CD4-positive, alpha-beta T cell (primary cell): ENCODE data around the gene SLC11A2. TPM values are rescaled to one million over a fixed set of nuclear protein-coding genes. Genes with fewer than 3 reads are reported as not detected.

Source experiments
- ATAC-seq: fragments of 200-7000 bp; cut with Tn5 transposase; one replicate; pipeline ENCODE4 v1.10.0; 2022; ENCODE audit warnings: mild to moderate bottlenecking; ENCODE audit not compliant: poor library complexity
- CTCF ChIA-PET: fragments of 350-600 bp; sonication (Branson Sonifier 250); formaldehyde crosslinking; loops from one replicate; lab custom pipeline; 2021; ENCODE audit warnings: antibody characterized with exemption, inconsistent platforms; lab: Charles Lee
- POLR2A ChIA-PET: fragments of 350-600 bp; sonication (Branson Sonifier 250); formaldehyde crosslinking; loops from one replicate; lab custom pipeline; 2021; ENCODE audit warnings: antibody characterized with exemption, inconsistent platforms; lab: Charles Lee
- DNase-seq, 14 experiments: peaks; one replicate each; pipeline ENCODE4 v3.0.0-alpha.2; 2013 to 2020; ENCODE audit warnings: mixed read lengths in 2 of 14
- H3K27ac ChIP-seq, 2 donors: one replicate each; pipeline versions ENCODE4 v1.5.1 to v1.7.0; 2013; ENCODE audit warnings: low read length in 2 of 2, low read depth in 1 of 2, mild to moderate bottlenecking in 1 of 2
- H3K27me3 ChIP-seq, 2 experiments: 1 replicate in 1 of 2; 2 replicates in 1 of 2; pipeline versions ENCODE4 v1.6.1 to v1.7.0; 2013; ENCODE audit warnings: low read length in 2 of 2, control low read depth in 1 of 2, mild to moderate bottlenecking in 1 of 2, moderate library complexity in 1 of 2; ENCODE audit not compliant: insufficient read depth in 2 of 2, control insufficient read depth in 1 of 2
- H3K36me3 ChIP-seq: one replicate; pipeline ENCODE4 v1.6.1; 2013; ENCODE audit warnings: low read length, control low read depth; ENCODE audit not compliant: insufficient read depth
- H3K4me1 ChIP-seq: one replicate; pipeline ENCODE4 v1.6.1; 2013; ENCODE audit warnings: low read length, control low read depth; ENCODE audit not compliant: insufficient read depth
- H3K4me3 ChIP-seq: one replicate; pipeline ENCODE4 v1.5.1; 2013; ENCODE audit warnings: mild to moderate bottlenecking, low read length, moderate library complexity
- H3K9me3 ChIP-seq, 2 experiments: 1 replicate in 1 of 2; 2 replicates in 1 of 2; pipeline versions ENCODE4 v1.6.1 to v1.7.0; 2013; ENCODE audit warnings: low read length in 2 of 2, mild to moderate bottlenecking in 2 of 2, control low read depth in 1 of 2, moderate library complexity in 1 of 2; ENCODE audit not compliant: control insufficient read depth in 1 of 2, insufficient read depth in 1 of 2
- H3K27ac Mint-ChIP-seq: one replicate; pipeline ENCODE4 v1.8.0; 2020; ENCODE audit warnings: mixed read lengths
- H3K27me3 Mint-ChIP-seq: one replicate; pipeline ENCODE4 v1.8.0; 2021; ENCODE audit warnings: mixed read lengths
- H3K36me3 Mint-ChIP-seq: one replicate; pipeline ENCODE4 v1.8.0; 2021; ENCODE audit warnings: low read depth, mixed read lengths
- H3K4me1 Mint-ChIP-seq: one replicate; pipeline ENCODE4 v1.8.0; 2021; ENCODE audit warnings: low read depth, mixed read lengths
- H3K4me3 Mint-ChIP-seq: one replicate; pipeline ENCODE4 v1.8.0; 2020; ENCODE audit warnings: mild to moderate bottlenecking, mixed read lengths
- H3K9me3 Mint-ChIP-seq: one replicate; pipeline ENCODE4 v1.8.0; 2020; ENCODE audit warnings: mixed read lengths
- CTCF ChIP-seq: fragments of 200-600 bp; IDR thresholded peaks from one replicate; pipeline ENCODE4 v1.8.0; 2022; ENCODE audit warnings: antibody characterized with exemption, mild to moderate bottlenecking
- intact Hi-C, 2 experiments: fragments of 100-400 bp; cut with DNase I in 1 of 2; cut with micrococcal nuclease in 1 of 2; formaldehyde crosslinking; loops; one replicate each; pipeline versions ENCODE4 v1.15.1 to v1.9.0; 2023 to 2025; cut with DNase I, micrococcal nuclease
- total RNA-seq, 174 experiments: library from RNA in 2 of 174; stranded (reverse) in 2 of 174; gene quantifications; one replicate each; pipeline ENCODE4 v1.2.3 and lab custom pipeline; 2021 to 2026

Gene SLC11A2
- total RNA-seq, 2 experiments from 2014 or later, result 43.6 to 47.7 TPM

GRCh38 chr12:51065530-51065929, 39.3 kb upstream of the SLC11A2 start:
- H3K4me3 Mint-ChIP-seq, result no peak overlapping the region
- no peak for TF ChIP-seq CTCF
- H3K27me3 ChIP-seq, result no peaks in the 10 kb centered on the region
- H3K27ac Mint-ChIP-seq, result no peak overlapping the region
- ChIA-PET CTCF (interaction anchor here (0.7 kb wide), 1 partner anchor 466 kb away, joined by 3 read pairs; no protein-coding TSS in a partner anchor), POLR2A (no interaction called here)
- peaks cover 88% of the 10 kb centered on the region for H3K36me3 Mint-ChIP-seq
- no peaks in the 10 kb centered on the region for H3K9me3 ChIP-seq
- H3K4me1 Mint-ChIP-seq, result no peaks in the 10 kb centered on the region
- no peak overlapping the region for H3K27ac ChIP-seq
- no peaks in the 10 kb centered on the region for H3K9me3 Mint-ChIP-seq
- H3K36me3 ChIP-seq, result peaks cover 76% of the 10 kb centered on the region
- ATAC-seq (no peak), DNase-seq (no peak)
- intact Hi-C loops, result no loop called here
- H3K4me1 ChIP-seq, result no peaks in the 10 kb centered on the region
- H3K27me3 Mint-ChIP-seq, result no peaks in the 10 kb centered on the region
- no peak overlapping the region for H3K4me3 ChIP-seq

- DNase-seq, result no peak
- ChIA-PET POLR2A (interaction anchor here (1.2 kb wide), 1 partner anchor 21 kb away, joined by 4 read pairs; no protein-coding TSS in a partner anchor), CTCF (no interaction called here)
- Mint-ChIP-seq H3K9me3 (no peaks in the 10 kb centered on the region), H3K27me3 (no peaks in the 10 kb centered on the region), H3K36me3 (peaks cover 92% of the 10 kb centered on the region), H3K27ac (peak overlapping the region; percentile 42), H3K4me3 (no peak overlapping the region), H3K4me1 (no peaks in the 10 kb centered on the region)
- Histone ChIP-seq H3K4me3 (no peak overlapping the region), H3K27ac (no peak overlapping the region), H3K27me3 (no peaks in the 10 kb centered on the region), H3K9me3 (no peaks in the 10 kb centered on the region), H3K4me1 (no peaks in the 10 kb centered on the region), H3K36me3 (peaks cover 88% of the 10 kb centered on the region)
- TF ChIP-seq CTCF, result no peak
- ATAC-seq, result no peak
- intact Hi-C loops, result no loop called here
Observed at GRCh38 chr12:51062631-51063397, 36.6 kb upstream of the SLC11A2 start.

GRCh38 chr12:51059086-51059485, 32.9 kb upstream of the SLC11A2 start:
- Histone ChIP-seq H3K9me3 (no peaks in the 10 kb centered on the region), H3K4me3 (no peak overlapping the region), H3K36me3 (peaks cover 88% of the 10 kb centered on the region), H3K27ac (no peak overlapping the region), H3K4me1 (no peaks in the 10 kb centered on the region), H3K27me3 (no peaks in the 10 kb centered on the region)
- TF ChIP-seq CTCF, result no peak
- Mint-ChIP-seq H3K9me3 (no peaks in the 10 kb centered on the region), H3K36me3 (peaks cover 92% of the 10 kb centered on the region), H3K27ac (no peak overlapping the region), H3K4me1 (no peaks in the 10 kb centered on the region), H3K4me3 (no peak overlapping the region), H3K27me3 (no peaks in the 10 kb centered on the region)
- no peak for ATAC-seq
- no peak for DNase-seq
- POLR2A ChIA-PET, result no interaction called here
- intact Hi-C loops, result no loop called here
- CTCF ChIA-PET, result no interaction called here
